Measurements from ENCODE around the gene SHISAL2A.

The SHISAL2A gene

DNA sequence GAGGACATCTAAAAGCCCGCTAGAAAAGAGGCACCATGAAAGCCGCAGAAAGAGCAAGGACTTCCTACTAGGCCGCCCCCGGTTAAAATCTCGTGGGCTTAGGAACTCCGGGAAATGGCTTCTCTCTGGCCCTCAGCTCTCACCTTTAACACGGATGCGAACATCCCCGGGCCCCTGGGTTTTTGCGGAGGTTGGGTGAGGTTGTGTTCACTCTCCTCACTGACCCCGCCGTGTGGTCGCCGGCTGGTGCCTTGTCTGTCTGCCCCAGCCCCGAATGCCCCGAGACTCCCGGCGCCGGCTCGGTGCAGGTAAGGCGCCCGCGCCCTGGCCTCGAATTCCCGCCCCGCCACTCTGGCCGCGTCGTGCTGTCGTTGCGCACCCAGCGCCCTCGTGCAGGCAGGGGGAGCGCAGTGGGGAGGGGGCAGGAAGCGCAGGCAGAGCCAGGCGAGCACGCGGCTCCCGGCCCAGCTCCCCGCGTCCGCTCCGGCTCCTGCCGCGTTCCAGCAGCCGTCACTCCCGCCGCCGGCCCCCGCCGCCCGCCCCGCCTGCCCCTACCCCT, at the start of gene SHISAL2A:
Gene SHISAL2A, plus strand, starts transcription at position 437 of the 559 bp plus-strand sequence. CDS start 326 bp downstream, outside the sequence.
- peak in 1 of 2 experiments; percentile 79 for DNase-seq

DNA sequence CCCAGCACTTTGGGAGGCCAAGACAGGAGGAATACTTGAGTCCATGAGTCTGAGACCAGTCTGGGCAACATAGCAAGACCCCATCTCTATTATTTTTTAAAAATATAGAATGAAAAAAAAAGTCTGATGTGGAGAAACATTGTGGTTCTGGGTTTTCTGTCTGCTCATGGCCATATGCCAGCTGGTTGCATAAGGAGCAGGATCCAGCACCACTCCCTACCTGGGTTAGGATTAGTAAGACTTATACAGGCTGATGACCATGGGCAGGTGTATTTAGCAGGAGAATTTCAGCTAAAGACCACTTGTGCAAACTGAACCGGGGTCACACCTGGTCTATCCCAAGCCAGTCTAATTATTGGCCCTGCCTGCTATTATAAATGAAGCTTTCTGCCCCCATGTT, 47.5 kb upstream of the SHISAL2A start:
- no peak for DNase-seq

DNA sequence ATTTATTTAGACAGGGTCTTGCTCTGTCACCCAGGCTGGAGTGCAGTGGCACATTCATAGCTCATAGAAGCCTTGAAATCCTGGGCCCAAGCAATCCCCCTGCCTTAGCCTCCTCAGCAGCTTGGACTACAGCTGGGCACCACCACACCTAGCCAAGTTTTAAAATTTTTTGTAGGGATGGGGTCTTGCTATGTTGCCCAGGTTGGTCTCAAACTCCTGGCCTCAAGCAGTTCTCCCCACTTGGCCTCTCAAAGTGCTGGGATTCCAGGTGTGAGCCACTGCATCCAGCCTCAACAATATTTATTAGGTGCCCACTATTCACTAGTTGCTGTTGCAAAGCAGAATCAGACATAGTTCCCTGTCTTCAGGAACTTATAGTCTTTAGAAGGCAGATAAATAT, 44.9 kb upstream of the SHISAL2A start:
- no peak for DNase-seq

DNA sequence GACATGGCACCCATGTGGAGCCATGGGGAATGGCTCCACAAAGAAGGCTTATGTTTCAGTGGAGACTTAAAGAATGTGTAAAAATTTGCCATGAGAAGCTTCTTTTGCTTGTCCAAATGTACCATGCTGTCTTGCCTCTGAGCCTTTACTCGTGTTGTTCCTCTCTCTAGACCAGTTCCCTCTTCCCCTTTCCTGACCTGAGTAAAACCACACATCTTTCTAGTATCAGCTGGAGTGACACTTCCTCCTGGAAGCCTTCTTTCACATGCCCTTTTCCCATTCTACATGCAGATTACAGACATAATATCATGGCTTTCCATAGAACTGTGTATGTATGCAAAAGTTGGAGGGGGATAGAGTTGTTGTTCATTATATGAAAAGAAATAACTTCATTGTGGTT, 44.4 kb upstream of the SHISAL2A start:
- no peak for DNase-seq

DNA sequence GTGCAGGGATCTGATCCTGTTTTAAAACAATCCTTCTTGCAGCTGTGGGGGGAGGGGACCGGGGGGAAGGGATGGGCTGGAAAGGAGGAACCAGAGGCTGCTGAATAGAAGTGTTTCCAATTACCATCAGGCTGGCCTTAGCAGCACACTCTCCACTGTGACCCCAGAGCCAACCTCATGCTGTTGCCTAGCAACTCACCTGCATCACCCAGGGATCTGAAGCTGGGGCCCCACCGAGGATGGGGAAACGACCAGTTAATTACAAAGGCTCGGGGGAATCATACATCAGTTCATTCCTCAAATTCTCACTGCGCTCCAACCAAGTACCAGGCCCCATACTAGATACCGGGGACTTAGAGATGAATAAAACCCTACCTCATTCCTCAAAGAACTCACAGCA, 42.7 kb upstream of the SHISAL2A start:
- no peak for DNase-seq

DNA sequence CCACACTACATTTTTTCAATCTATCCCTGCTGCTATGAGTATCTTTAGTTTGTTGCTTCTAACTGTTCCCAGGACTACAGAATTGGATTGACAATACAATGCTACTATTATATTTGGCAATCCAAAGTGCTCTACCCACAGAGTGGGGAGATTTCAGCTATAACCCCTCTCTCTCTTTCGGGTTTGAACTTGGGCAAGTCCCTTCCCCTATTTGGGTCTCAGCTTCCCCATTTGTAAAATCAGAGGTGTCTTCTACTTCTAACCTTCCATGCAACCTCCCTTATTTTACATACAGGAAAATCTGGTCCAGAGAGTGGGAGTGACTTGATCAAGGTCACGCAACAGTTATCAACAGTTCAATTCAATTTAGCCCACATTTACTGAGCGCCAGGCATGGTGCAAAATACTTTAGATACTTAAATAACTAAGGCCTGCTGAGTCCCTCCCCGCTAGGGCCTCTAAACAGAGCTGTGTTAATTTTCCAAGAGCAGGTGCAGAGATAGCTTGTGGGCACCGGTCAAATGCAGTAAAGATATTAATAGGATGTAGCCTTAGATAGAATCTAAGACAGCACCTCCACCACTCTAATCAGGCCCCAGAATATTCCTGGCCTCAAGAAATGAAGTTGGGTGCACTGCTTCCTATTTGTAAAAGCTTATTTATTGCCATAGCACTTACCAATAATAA, 40.2 kb upstream of the SHISAL2A start:
- no peak for DNase-seq

DNA sequence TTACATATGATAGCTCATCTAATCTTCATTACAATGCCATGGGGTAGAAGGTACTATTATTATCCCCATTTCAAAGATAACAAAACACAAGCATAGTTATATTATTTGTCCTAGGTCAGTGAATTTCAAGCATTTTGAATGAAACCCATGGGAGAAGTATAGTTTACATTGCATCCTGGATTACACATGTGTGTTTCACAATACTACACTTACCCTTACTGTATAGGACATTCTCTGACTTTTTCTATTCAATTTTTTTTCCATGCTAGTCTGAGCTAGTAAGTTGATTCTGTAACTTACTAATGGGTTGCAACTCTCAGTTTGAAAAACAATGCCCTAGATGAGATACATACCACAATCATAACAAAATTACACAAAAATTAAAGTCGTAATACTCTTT, 39.5 kb upstream of the SHISAL2A start:
- no peak for DNase-seq

DNA sequence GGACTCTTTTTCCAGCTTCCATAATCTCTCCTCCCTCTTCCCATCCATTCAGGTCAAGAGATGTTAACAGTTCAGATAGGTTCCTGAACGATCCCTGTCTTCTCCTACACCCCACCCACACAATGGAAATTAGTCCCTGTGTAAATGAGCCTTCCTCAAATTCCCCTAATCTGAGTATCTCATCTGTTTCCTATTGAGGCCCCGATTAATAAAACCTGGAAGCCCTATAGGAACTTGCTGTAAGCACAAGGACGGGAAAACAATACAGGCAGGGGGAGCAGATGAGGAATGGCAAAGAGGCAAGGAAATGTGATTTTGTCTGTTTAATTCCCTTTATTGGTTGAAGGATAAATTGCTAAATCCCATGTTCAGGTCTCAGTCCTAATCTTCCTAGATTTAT, 37.9 kb upstream of the SHISAL2A start:
- no peak for DNase-seq

DNA sequence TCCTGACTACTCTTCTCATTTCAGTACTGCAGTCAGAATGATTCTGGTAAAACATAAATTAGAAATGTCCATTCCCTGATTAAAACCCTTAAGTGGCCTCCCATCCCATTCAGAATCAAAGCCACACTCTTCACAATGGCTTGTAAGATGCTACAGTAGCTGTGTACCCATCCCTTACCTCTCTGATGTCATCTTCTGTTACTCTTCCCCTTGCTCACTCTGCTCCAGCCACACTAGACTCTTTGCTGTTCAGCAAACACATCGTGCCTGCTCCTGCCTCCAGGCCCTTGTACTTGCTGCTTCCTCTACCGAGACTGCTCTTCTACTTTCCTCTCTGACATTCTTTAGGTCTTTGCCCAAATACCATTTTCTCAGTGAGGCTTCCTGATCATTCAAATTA, 35.1 kb upstream of the SHISAL2A start:
- no peak for DNase-seq

DNA sequence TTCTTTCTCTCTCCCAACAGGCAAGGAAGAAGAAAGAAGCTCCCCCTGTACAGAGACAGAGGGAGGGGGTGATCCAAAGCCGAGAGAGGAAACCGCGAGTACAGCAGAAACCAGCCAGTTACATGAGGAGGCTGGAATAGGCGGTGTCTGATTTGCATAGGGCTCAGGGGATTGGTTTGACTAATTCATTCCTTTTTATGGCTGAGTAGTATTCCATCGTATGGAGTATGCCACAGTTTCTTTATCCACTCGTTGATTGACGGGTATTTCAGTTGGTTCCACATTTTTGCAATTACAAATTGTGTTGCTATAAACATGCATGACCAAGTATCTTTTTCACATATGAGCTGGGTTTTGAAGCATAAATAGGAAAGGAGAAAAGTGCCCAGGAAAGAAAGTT, 34.2 kb upstream of the SHISAL2A start:
- no peak for DNase-seq

DNA sequence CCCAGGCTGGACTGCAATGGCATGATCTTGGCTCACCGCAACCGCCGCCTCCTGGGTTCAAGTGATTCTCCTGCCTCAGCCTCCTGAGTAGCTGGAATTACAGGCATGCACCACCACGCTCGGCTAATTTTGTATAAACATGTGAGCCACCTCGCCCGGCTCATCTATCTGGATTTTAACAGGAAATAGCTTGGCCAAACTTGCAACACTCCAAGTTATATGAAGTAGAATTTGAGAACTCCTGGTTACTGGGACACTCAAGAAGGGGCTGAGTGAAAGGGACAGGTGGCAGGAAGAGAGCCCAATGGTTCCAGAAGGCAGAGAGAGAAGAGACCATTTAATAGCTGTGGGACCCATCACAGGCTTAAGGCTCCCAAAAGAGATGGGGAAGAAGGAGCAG, 33.7 kb upstream of the SHISAL2A start:
- no peak for DNase-seq

DNA sequence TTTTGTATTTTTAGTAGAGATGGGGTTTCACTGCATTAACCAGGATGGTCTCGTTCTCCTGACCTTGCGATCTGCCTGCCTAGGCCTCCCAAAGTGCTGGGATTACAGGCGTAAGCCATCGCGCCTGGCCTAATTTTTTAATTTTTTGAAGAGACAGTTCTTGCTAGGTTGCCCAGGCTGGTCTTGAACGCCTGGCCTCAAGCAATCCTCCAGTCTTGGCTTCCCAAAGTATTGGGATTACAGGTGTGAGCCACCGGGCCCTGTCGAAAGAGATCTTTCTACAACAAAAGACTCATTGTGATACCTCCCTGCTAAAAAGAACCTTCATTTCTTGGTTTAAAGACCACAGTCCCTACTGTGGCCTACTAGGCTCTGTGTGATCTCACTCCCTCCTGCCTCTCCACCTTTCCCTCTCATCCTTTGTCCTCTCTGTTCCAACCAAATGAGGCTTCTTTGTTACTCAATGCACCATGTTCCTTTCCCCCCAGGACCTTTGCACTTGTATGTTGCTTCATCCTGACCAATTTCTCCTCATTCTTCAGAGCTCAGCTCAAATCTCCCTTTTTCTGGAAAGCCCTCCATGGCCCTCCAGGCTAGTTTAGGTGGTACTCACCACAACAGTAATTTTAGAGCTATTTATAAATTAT, 32.3 kb upstream of the SHISAL2A start:
- no peak for DNase-seq

DNA sequence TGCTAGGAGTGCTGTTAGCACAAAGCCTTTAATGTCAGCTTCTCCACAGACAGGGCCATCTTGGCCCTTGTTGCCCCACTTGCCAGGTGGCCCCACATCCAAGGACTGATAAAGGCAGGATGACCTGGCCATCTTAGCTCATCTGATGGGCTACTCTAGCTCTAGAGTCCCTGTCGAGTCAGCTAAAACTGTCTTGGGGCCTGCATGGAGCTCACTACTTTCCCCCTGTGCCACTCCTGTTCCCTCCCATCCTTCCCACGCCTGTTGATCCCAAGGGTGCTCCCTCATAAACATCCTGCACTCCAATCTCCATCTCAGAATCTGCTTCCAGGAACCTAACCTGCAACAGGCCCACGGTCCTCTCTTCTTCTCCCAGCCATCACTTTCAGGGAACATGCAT, 31.4 kb upstream of the SHISAL2A start:
- DNase-seq: no peak

DNA sequence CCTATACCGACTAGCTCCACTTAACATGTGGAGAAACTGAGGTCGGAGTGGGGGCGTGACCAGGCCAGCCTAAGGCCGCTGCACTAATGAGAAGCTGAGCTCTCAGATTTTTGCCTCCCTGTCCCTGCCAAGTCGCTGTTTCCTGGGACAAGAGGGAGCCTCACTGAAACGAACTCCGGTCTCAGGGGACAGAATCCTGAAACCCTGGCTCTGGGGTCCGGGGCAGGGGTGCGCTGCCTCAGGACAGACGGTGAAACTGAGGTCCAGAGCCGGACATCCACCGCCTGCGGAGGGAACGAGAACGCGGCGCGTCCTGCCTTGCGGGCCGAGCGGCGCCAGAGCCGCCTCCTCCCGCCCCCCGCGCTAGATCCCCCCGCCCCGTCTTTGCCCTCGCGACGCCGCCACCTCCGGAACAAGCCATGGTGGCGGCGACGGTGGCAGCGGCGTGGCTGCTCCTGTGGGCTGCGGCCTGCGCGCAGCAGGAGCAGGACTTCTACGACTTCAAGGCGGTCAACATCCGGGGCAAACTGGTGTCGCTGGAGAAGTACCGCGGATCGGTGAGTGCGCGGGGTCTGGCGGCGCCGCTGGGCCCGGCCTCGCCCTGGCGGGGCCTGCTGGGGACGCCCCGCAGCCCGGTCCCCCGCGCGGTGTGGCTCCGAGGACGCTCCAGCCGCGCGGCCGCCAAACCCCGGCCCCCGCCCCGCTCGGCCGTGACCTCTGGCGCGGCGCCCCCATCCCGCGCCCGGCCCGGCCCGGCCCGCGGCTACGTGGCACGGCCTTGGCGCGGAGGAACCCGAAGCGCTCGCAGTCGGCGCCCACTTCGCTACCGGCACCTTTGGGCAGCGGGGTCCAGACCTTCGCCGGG, 30.7 kb upstream of the SHISAL2A start, which contains the start of gene GPX7:
Gene GPX7, plus strand, starts transcription at position 381 of the 865 bp plus-strand sequence. Its CDS starts 39 bp downstream, at position 420.
- peak in 1 of 2 experiments; percentile 39 for DNase-seq

DNA sequence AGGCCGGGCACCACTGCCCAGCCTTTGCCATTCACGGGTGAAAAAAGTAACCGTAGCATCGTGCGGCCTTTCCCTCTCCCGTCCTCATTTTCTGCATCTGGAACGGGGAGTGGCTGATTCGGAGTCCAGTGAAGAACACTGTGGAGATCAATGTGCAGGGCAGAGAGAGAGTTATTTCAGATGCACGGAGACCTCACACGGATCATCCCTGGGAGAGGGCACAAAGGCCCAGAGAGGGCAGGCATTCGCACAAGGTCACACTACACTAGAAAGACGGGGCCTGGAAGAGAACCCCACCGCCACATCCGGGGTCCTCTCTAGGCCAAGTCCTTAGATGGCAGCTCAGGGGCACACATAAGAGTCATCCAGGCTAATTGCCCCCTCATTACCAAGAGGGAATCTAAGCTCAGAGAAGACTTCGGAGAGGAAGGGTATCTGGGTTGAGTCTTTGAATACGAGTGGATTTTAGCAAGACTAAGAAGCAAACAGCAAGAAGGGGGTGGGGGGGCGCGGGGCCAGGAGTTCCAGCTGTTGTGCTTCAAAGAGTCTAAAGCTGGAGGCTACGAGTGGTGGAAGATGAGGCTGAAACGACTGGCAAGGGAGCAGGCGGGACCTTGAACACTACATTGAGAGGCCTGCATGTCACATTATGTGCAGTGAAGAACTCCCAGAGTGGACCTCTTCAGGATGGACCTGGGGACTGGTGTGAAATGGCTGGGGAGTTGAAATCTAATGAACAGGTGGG, 29.9 kb upstream of the SHISAL2A start:
- DNase-seq: peak in 1 of 2 experiments; percentile 39

DNA sequence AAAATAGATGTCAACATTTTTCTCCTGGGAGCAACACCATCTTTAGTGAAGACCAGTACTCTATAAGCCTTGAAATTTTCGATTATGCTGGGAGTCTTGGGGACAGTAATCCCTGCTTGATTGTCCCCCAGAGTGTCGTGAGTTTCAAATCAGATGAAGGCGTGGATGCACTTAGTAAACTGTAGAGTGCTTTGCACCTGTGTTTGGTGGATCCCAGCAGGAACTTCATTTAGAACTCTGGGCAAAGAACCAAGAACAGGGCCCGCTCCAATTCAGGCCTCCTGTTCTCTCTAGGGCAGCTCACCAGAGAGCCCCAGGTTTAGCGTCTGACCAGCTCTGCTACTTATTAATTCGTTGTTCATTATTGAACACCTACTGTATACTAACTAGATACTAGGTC, 29.3 kb upstream of the SHISAL2A start:
- DNase-seq: no peak

DNA sequence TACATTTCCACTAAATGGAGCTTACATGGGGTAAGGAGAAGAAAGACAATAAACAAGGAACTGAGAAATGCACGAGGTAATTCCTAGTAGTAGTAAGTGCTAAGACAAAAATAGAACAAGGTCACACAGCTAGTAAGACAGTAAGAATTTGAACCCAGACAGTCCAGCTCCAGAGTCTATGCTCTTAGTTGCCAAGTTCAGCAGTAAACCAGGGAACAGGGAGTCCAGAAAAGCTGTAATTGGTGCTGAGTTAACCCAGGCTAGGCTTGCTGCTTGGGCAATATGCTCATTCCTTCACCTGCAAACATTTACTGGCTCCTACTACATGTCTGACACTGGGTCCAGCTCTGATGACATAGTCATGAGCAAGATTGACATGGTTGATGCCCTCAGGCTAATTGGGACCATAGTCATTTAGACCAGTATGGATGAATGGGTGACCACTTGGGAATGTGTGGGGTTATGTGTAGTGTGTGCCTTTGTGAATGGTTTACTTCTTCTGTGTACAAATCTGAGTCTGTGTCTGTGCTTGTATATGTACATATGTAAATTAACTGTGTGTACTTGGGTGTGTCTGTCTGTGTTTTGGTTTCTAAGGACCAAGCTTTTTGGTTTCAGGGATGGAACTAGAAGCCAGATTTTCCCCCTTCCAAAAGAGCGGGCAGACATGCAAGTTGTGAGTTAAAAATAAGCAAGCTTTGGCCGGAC, 28.8 kb upstream of the SHISAL2A start:
- DNase-seq: peak in 1 of 2 experiments; percentile 23

DNA sequence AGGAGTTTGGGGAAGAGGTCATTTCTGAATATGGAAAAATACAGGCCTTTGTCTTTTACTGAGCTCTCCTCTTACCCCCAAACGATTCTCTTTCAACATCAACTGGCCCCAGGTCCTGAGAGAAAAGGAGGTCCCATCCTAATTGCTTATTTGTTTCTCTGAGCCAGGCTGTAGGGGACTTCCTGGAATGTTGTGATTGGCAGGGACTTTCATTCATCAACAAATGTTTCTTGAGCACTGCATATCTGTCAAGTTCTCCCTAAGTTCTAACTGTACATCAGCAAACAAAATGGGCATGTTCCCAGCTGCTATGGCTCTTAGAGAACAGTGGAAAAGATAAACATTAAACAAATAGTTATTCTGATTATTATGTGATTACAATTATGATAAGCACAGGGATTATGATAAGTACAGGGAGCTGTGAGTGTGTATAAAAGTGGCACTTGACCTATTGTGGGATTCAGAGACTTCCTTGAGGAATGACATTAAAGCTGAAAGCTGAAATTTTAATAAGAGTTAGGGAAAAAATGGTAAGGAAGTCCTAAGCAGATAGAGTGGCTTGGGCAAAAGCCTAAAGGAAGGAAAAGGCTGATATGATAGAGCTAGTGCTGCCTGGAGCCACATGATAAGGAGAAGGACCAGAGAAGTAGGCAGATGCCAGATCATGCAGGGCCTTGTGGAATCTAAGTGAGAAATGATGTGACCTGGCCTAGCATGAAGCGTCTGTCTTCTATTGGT, 19.2 kb upstream of the SHISAL2A start:
- DNase-seq: no peak

DNA sequence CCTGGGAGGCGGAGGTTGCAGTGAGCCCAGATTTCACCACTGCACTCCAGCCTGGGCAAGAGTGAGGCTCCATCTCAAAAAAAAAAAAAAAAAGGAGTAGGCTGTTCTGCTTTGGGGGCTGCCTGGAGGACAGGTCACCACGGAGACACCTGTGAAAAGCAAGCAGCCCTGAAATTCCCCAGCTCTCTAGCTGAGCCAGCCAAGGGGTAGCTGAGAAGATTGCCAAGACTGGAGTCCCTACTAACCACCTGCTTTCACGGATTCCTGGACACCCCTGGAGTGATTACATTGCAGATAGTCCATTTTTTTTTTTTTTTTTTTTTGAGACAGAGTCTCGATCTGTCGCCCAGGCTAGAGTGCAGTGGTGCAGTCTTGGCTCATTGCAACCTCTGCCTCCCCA, 18.3 kb upstream of the SHISAL2A start:
- DNase-seq: no peak

DNA sequence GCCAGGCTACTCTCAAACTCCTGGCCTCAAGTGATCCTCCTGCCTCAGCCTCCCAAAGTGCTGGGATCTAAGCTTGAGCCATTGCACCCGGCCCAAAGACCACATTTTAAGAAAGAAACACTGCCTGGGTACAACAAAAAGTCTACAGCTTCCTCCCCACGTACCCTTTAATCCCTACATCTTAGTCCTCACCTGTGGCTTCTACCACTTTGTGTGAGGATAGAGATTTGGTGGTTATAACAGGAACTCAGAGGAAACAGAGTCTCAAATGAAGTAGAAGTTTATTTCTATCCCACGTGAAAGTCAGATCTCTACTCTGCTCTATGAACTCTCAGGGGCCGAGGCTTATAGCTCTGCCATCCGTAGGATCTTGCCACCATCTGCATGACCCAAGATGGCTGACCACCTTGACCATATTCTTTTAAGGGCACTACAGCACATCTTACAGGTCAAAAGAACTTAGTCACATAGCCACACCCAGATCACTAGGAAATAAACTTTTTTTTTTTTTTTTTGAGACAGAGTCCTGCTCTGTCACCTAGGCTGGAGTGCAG, 17.4 kb upstream of the SHISAL2A start:
- no peak for DNase-seq

DNA sequence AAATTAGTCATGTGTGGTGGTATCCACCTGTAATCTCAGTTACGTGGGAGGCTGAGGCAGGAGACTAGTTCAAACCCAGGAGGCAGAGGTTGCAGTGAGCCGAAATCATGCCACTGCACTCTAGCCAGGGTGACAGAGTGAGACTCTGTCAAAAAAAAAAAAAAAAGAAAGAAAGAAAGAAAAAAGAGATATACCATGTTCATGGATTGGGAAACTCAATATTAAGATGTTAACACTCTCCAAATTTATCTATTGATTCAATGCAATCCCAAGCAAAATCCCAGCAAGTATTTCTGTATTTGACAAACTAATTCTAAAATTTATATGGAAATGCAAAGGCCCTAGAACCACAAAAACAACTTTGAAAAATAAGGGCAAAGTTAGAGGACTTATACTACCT, 11.0 kb upstream of the SHISAL2A start:
- DNase-seq: no peak
